H1 (cell line): Measurements from ENCODE around the gene SLC13A3. TPM values are rescaled to one million over a fixed set of nuclear protein-coding genes. Genes with fewer than 3 reads are reported as not detected.

Source experiments
- CTCF ChIA-PET: fragments of 300-600 bp; sonication (Branson Sonifier 250); formaldehyde crosslinking; loops from one replicate; lab custom pipeline; 2021; ENCODE audit not compliant: partially characterized antibody; lab: Charles Lee
- POLR2A ChIA-PET: fragments of 300-600 bp; sonication (Branson Sonifier 250); formaldehyde crosslinking; loops from one replicate; lab custom pipeline; 2021; ENCODE audit warnings: inconsistent platforms; ENCODE audit not compliant: partially characterized antibody; lab: Charles Lee
- DNase-seq, 2 experiments: peaks; one replicate each; pipeline versions ENCODE4 v3.0.0 to v3.0.0-alpha.2; 2010 to 2022; ENCODE audit warnings: low spot score in 2 of 2, low read depth in 1 of 2, mixed read lengths in 1 of 2
- FAIRE-seq: peaks from 2 replicates; lab custom pipeline; 2011; peaks lifted over from hg19 to GRCh38; lab: Jason Lieb, UNC
- H2AFZ ChIP-seq: 2 replicates; pipeline ENCODE4 v1.8.1; 2012; ENCODE audit warnings: low read length, inconsistent platforms
- H2AK5ac ChIP-seq: 2 replicates; pipeline ENCODE4 v1.6.1; 2013; ENCODE audit warnings: low read depth, low read length
- H2BK120ac ChIP-seq: replicated peaks from 2 replicates; pipeline ENCODE3; 2013; ENCODE audit warnings: low read depth, low read length, inconsistent platforms
- H2BK12ac ChIP-seq: 2 replicates; pipeline ENCODE4 v1.6.1; 2013; ENCODE audit warnings: low read depth, low read length
- H2BK15ac ChIP-seq: 2 replicates; pipeline ENCODE4 v1.6.1; 2013; ENCODE audit warnings: low read length
- H2BK20ac ChIP-seq: 2 replicates; pipeline ENCODE4 v1.6.1; 2013; ENCODE audit warnings: low read length
- H2BK5ac ChIP-seq: 2 replicates; pipeline ENCODE4 v1.6.1; 2013; ENCODE audit warnings: low read depth, low read length
- H3K14ac ChIP-seq: 2 replicates; pipeline ENCODE4 v1.6.1; 2013; ENCODE audit warnings: inconsistent platforms; ENCODE audit not compliant: insufficient read length
- H3K18ac ChIP-seq: 2 replicates; pipeline ENCODE4 v1.6.1; 2013; ENCODE audit warnings: low read length; ENCODE audit errors: extremely low read depth
- H3K23ac ChIP-seq: 2 replicates; pipeline ENCODE4 v1.6.1; 2013; ENCODE audit warnings: inconsistent platforms; ENCODE audit not compliant: insufficient read length
- H3K23me2 ChIP-seq: 2 replicates; pipeline ENCODE4 v1.6.1; 2013; ENCODE audit warnings: low read depth, low read length
- H3K27ac ChIP-seq: 2 replicates; pipeline ENCODE4 v1.6.1; 2011; ENCODE audit warnings: low read depth, low read length, inconsistent platforms
- H3K27me3 ChIP-seq, 4 experiments: replicated peaks in 1 of 4; 1 replicate in 1 of 4; 2 replicates in 3 of 4; pipeline versions ENCODE4 v1.6.1 to v1.8.1; 2011 to 2013; ENCODE audit warnings: low read length in 3 of 4, mild to moderate bottlenecking in 3 of 4, inconsistent platforms in 2 of 4, mixed read lengths in 2 of 4, moderate library complexity in 1 of 4; ENCODE audit not compliant: control insufficient read depth in 3 of 4, insufficient read depth in 3 of 4; ENCODE audit errors: extremely low read depth in 1 of 4
- H3K36me3 ChIP-seq, 4 experiments: 2 replicates each; pipeline versions ENCODE4 v1.6.1 to v1.8.1; 2011 to 2013; ENCODE audit warnings: mild to moderate bottlenecking in 4 of 4, low read length in 3 of 4, moderate library complexity in 2 of 4, control low read depth in 1 of 4, inconsistent platforms in 1 of 4; ENCODE audit not compliant: insufficient read depth in 4 of 4, control insufficient read depth in 2 of 4
- H3K4ac ChIP-seq: replicated peaks from 2 replicates; pipeline ENCODE3; 2013; ENCODE audit warnings: low read length, low read depth, mixed read lengths, inconsistent platforms; ENCODE audit not compliant: insufficient read length
- H3K4me1 ChIP-seq, 4 experiments: replicated peaks in 1 of 4; 1 replicate in 1 of 4; 2 replicates in 3 of 4; pipeline versions ENCODE4 v1.6.1 to v1.8.1; 2011 to 2013; ENCODE audit warnings: low read length in 3 of 4, inconsistent platforms in 2 of 4, mixed read lengths in 1 of 4; ENCODE audit not compliant: insufficient read depth in 4 of 4, control insufficient read depth in 3 of 4
- H3K4me2 ChIP-seq, 2 experiments: 2 replicates each; pipeline versions ENCODE4 v1.6.1 to v1.8.1; 2011 to 2013; ENCODE audit warnings: low read depth in 2 of 2, low read length in 2 of 2, control low read depth in 1 of 2, inconsistent platforms in 1 of 2, mild to moderate bottlenecking in 1 of 2; ENCODE audit not compliant: insufficient read depth in 1 of 2
- H3K4me3 ChIP-seq, 4 experiments: fragments of 200-600, 300-600 bp in 1 of 4; sonication (generic), shearing (Covaris generic), sonication (Bioruptor Twin) in 1 of 4; 2 replicates each; pipeline versions ENCODE4 v1.5.1 to v1.8.1; 2011 to 2016; ENCODE audit warnings: low read length in 4 of 4, low read depth in 3 of 4, control low read depth in 2 of 4, inconsistent platforms in 2 of 4, mild to moderate bottlenecking in 2 of 4, mixed read lengths in 1 of 4, moderate library complexity in 1 of 4; ENCODE audit not compliant: insufficient read depth in 2 of 4; ENCODE audit errors: extremely low read depth in 1 of 4
- H3K56ac ChIP-seq: replicated peaks from 2 replicates; pipeline ENCODE3; 2013; ENCODE audit warnings: low read depth, mild to moderate bottlenecking, mixed read lengths, low read length, inconsistent platforms; ENCODE audit not compliant: insufficient read length
- H3K79me1 ChIP-seq: 2 replicates; pipeline ENCODE4 v1.6.1; 2013; ENCODE audit warnings: low read depth, low read length, control low read depth
- H3K79me2 ChIP-seq, 2 experiments: 2 replicates each; pipeline versions ENCODE4 v1.6.1 to v1.8.1; 2012 to 2013; ENCODE audit warnings: low read length in 2 of 2, mild to moderate bottlenecking in 2 of 2, inconsistent platforms in 1 of 2; ENCODE audit not compliant: insufficient read depth in 2 of 2, control insufficient read depth in 1 of 2
- H3K9ac ChIP-seq, 4 experiments: replicated peaks in 1 of 4; 1 replicate in 1 of 4; 2 replicates in 3 of 4; pipeline versions ENCODE4 v1.6.1 to v1.8.1; 2011 to 2013; ENCODE audit warnings: low read depth in 3 of 4, low read length in 3 of 4, control low read depth in 2 of 4, mild to moderate bottlenecking in 2 of 4, moderate library complexity in 2 of 4, inconsistent platforms in 1 of 4; ENCODE audit errors: extremely low read depth in 1 of 4
- H3K9me3 ChIP-seq, 2 experiments: 2 replicates each; pipeline versions ENCODE4 v1.6.1 to v1.8.1; 2012 to 2013; ENCODE audit warnings: mild to moderate bottlenecking in 2 of 2, moderate library complexity in 2 of 2, control low read depth in 1 of 2, inconsistent platforms in 1 of 2, low read depth in 1 of 2, low read length in 1 of 2, mixed read lengths in 1 of 2; ENCODE audit not compliant: insufficient read depth in 2 of 2
- H4K20me1 ChIP-seq, 2 experiments: replicated peaks in 1 of 2; 2 replicates each; pipeline versions ENCODE3 to v1.8.1; 2011 to 2013; ENCODE audit warnings: inconsistent platforms in 2 of 2, low read length in 2 of 2, mild to moderate bottlenecking in 1 of 2; ENCODE audit not compliant: insufficient read depth in 2 of 2, control insufficient read depth in 1 of 2
- H4K5ac ChIP-seq: 2 replicates; pipeline ENCODE4 v1.6.1; 2013; ENCODE audit warnings: low read length, low read depth, mixed read lengths, inconsistent platforms; ENCODE audit not compliant: insufficient read length
- H4K8ac ChIP-seq: 2 replicates; pipeline ENCODE4 v1.8.0; 2013; ENCODE audit warnings: mild to moderate bottlenecking, moderate library complexity, low read length, inconsistent platforms; ENCODE audit not compliant: insufficient read depth; ENCODE audit errors: extremely low read depth
- H4K91ac ChIP-seq: replicated peaks from 2 replicates; pipeline ENCODE3; 2013; ENCODE audit warnings: low read length, mixed read lengths, inconsistent platforms; ENCODE audit not compliant: insufficient read length
- CBX5 ChIP-seq: fragments of 300-800, 300-1000 bp; sonication (generic); IDR thresholded peaks from 2 replicates; pipeline ENCODE4 v1.7.1; 2016; ENCODE audit warnings: antibody characterized with exemption, low read length, low read depth
- EZH2 ChIP-seq: fragments of 200-600 bp; sonication (generic); IDR thresholded peaks from 2 replicates; pipeline ENCODE4 v1.7.1; 2012; ENCODE audit warnings: low read depth, mild to moderate bottlenecking, moderate library complexity, low read length, inconsistent platforms; ENCODE audit not compliant: severe bottlenecking
- HDAC6 ChIP-seq: IDR thresholded peaks from one replicate; pipeline ENCODE4 v1.7.1; 2012; ENCODE audit warnings: low read depth, mild to moderate bottlenecking, inconsistent platforms, low read length, moderate library complexity
- NANOG ChIP-seq: IDR thresholded peaks from 2 replicates; pipeline ENCODE4 v1.6.1; 2011; ENCODE audit warnings: low read length, low read depth, mild to moderate bottlenecking, inconsistent platforms; ENCODE audit not compliant: insufficient read depth, poor library complexity, severe bottlenecking
- NRF1 ChIP-seq: IDR thresholded peaks from 2 replicates; pipeline ENCODE4 v1.6.1; 2011; ENCODE audit warnings: mild to moderate bottlenecking, low read depth, low read length, improper control_type of control experiment
- POLR2AphosphoS5 ChIP-seq: IDR thresholded peaks from 2 replicates; pipeline ENCODE4 v1.6.1; 2011; ENCODE audit warnings: low read depth, low read length
- RBBP5 ChIP-seq: IDR thresholded peaks from 2 replicates; pipeline ENCODE4 v1.7.1; 2012; ENCODE audit warnings: low read depth, mild to moderate bottlenecking, inconsistent platforms, low read length, moderate library complexity, borderline replicate concordance
- RXRA ChIP-seq: IDR thresholded peaks from 2 replicates; pipeline ENCODE4 v1.6.1; 2011; ENCODE audit warnings: low read depth, mild to moderate bottlenecking, low read length, moderate library complexity; ENCODE audit not compliant: insufficient read depth
- SP1 ChIP-seq: IDR thresholded peaks from 2 replicates; pipeline ENCODE4 v1.6.1; 2011; ENCODE audit warnings: low read depth, low read length
- TBP ChIP-seq: IDR thresholded peaks from 2 replicates; pipeline ENCODE4 v1.6.1; 2011; ENCODE audit warnings: low read depth, low read length, improper control_type of control experiment
- TEAD4 ChIP-seq: IDR thresholded peaks from 2 replicates; pipeline ENCODE4 v1.6.1; 2012; ENCODE audit warnings: low read depth, low read length, inconsistent platforms, mixed read lengths
- WGBS, 2 experiments: shearing (Covaris generic) in 1 of 2; methylation state at CpG; one replicate each; pipeline versions ENCODE4 v1.1.6 to v1.1.7; 2013 to 2015; ENCODE audit warnings: low lambda C conversion rate in 2 of 2, mixed read lengths in 2 of 2, inconsistent platforms in 1 of 2, low coverage in 1 of 2, missing lambda C conversion rate in 1 of 2; ENCODE audit not compliant: insufficient replicate concordance in 2 of 2, insufficient coverage in 1 of 2, insufficient read length in 1 of 2; ENCODE audit errors: extremely low coverage in 1 of 2, missing lambda C conversion rate in 1 of 2; 5-methylcytosine and 5-hydroxymethylcytosine counted together
- polyA plus RNA-seq, 7 experiments: library from polyadenylated mRNA; depleted of rRNA in 3 of 7; stranded (reverse) in 5 of 7; unstranded in 2 of 7; fragments of >200 nt in 5 of 7; fragments of 200-250 nt in 2 of 7; gene quantifications; 1 replicate in 5 of 7; 2 replicates in 1 of 7; 4 replicates in 1 of 7; pipeline versions ENCODE4 v1.2.1 to v1.2.3, GENCODE V29; 2011 to 2013; ENCODE audit warnings: missing spikeins in 2 of 7, mixed read lengths in 2 of 7
- total RNA-seq: library from RNA; stranded (reverse); fragmentation: NEBNext Ultra II Directional; extraction: Animal tissue kit (Norgen Biotek cat#: 25700); gene quantifications from 2 replicates; pipeline ENCODE4 v1.2.1, GENCODE V29; 2021

SLC13A3 gene
- total and polyA plus RNA-seq, 2 of the 8 experiments (the other 6 are each of a cell fraction or from before 2014, with no cell fraction given) = 9.4 to 12.6 TPM

- Histone ChIP-seq H3K23ac (no peak overlapping the region), H3K4ac (no peak overlapping the region), H2AFZ (no peak overlapping the region), H2AK5ac (no peak overlapping the region), H3K36me3 (no peaks in the 10 kb centered on the region; a peak in 1 of 8 replicates), H3K27me3 (no peaks in the 10 kb centered on the region), H3K4me1 (peaks cover under 1 to 8% (median 3%) of the 10 kb centered on the region in 4 experiments; a peak in 5 of 7 replicates), H3K4me3 (no peak overlapping the region), H4K8ac (no peak overlapping the region), H3K56ac (no peak overlapping the region), H4K5ac (no peak overlapping the region), H2BK20ac (no peak overlapping the region), H2BK15ac (no peak overlapping the region), H3K27ac (no peak overlapping the region), H3K18ac (no peak overlapping the region), H3K4me2 (no peak overlapping the region), H2BK5ac (no peak overlapping the region), H4K20me1 (no peaks in the 10 kb centered on the region), H3K9ac (no peak overlapping the region), H3K79me2 (no peaks in the 10 kb centered on the region), H3K23me2 (no peaks in the 10 kb centered on the region), H3K79me1 (no peaks in the 10 kb centered on the region), H3K14ac (no peak overlapping the region), H2BK12ac (no peak overlapping the region), H4K91ac (no peak overlapping the region), H3K9me3 (peaks cover 8 to 10% of the 10 kb centered on the region in 2 experiments), H2BK120ac (no peak overlapping the region)
- ChIA-PET CTCF (no interaction called here), POLR2A (no interaction called here)
- FAIRE-seq (no peak), DNase-seq (no peak)
- WGBS, 2 experiments = 93% methylated on average over 7 of the region's 7 CpGs; no CpG with 5 or more reads in 1 of the 2 experiments
- TF ChIP-seq NRF1 (no peak), RXRA (no peak), HDAC6 (no peak), POLR2AphosphoS5 (no peak), TEAD4 (no peak), TBP (no peak), CBX5 (no peak), SP1 (no peak), NANOG (no peak), EZH2 (no peak), RBBP5 (no peak)
Measured at GRCh38 chr20:46578745-46579144, 72.5 kb downstream of the SLC13A3 start.
